Colonic mucosa (tissue), 4 donors: ENCODE measurements around the gene EIF4EBP2. TPM values are rescaled to one million over a fixed set of nuclear protein-coding genes. Genes with fewer than 3 reads are reported as not detected.

Source experiments
- DNase-seq: peaks from one replicate; pipeline ENCODE4 v3.0.0-alpha.2; 2020
- H3K27ac ChIP-seq: fragments of 200-600 bp; one replicate; pipeline ENCODE4 v1.8.0; 2021
- H3K27me3 ChIP-seq: fragments of 200-600 bp; one replicate; pipeline ENCODE4 v1.8.0; 2021
- H3K36me3 ChIP-seq: fragments of 200-600 bp; one replicate; pipeline ENCODE4 v1.8.0; 2021
- H3K4me1 ChIP-seq: fragments of 200-600 bp; one replicate; pipeline ENCODE4 v1.8.0; 2021; ENCODE audit warnings: mild to moderate bottlenecking
- H3K4me3 ChIP-seq: fragments of 200-600 bp; one replicate; pipeline ENCODE4 v1.8.0; 2021
- H3K9ac ChIP-seq, 2 donors: one replicate each; pipeline ENCODE4 v1.7.0; 2013; ENCODE audit warnings: control low read depth in 2 of 2, low read depth in 2 of 2, low read length in 2 of 2
- H3K9me3 ChIP-seq: fragments of 200-600 bp; one replicate; pipeline ENCODE4 v1.8.0; 2021
- intact Hi-C: fragments of 100-400 bp; cut with DNase I; formaldehyde crosslinking; loops from one replicate; pipeline ENCODE4 v1.14.1; 2022
- total RNA-seq, 2 donors: library from RNA; stranded (reverse); fragmentation: NEBNext Ultra II Directional in 1 of 2; extraction: Animal tissue kit (Norgen Biotek cat#: 25700) in 1 of 2; gene quantifications; one replicate each; pipeline ENCODE4 v1.2.1, GENCODE V29; 2021
- TF ChIP-seq, protein P1 (sequence below): fragments of 200-600 bp; IDR thresholded peaks from one replicate; pipeline ENCODE4 v1.8.0; 2022; ENCODE audit warnings: antibody characterized with exemption, mild to moderate bottlenecking
- donor health status: healthy.
- donor health status: DM: no; HTN: no; CAD: no.
- donor health status: DM: no; HTN: no; CAD: no.

The EIF4EBP2 gene
- total RNA-seq, 2 donors from 2014 or later: 77.1 to 77.7 TPM

- Histone ChIP-seq H3K4me1 (no peaks in the 10 kb centered on the region), H3K27me3 (no peaks in the 10 kb centered on the region), H3K9me3 (no peaks in the 10 kb centered on the region), H3K36me3 (no peaks in the 10 kb centered on the region), H3K9ac (no peak overlapping the region), H3K4me3 (no peak overlapping the region), H3K27ac (no peak overlapping the region)
- intact Hi-C loops: no loop called here
- no peak for DNase-seq
- TF ChIP-seq, protein P1, sequence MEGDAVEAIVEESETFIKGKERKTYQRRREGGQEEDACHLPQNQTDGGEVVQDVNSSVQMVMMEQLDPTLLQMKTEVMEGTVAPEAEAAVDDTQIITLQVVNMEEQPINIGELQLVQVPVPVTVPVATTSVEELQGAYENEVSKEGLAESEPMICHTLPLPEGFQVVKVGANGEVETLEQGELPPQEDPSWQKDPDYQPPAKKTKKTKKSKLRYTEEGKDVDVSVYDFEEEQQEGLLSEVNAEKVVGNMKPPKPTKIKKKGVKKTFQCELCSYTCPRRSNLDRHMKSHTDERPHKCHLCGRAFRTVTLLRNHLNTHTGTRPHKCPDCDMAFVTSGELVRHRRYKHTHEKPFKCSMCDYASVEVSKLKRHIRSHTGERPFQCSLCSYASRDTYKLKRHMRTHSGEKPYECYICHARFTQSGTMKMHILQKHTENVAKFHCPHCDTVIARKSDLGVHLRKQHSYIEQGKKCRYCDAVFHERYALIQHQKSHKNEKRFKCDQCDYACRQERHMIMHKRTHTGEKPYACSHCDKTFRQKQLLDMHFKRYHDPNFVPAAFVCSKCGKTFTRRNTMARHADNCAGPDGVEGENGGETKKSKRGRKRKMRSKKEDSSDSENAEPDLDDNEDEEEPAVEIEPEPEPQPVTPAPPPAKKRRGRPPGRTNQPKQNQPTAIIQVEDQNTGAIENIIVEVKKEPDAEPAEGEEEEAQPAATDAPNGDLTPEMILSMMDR: no peak
Observed at GRCh38 chr10:70364772-70365091, 39.2 kb upstream of the EIF4EBP2 start.

GRCh38 chr10:70367195-70367796 lies 36.6 kb upstream of the EIF4EBP2 start:
- Histone ChIP-seq H3K27me3 (no peaks in the 10 kb centered on the region), H3K9ac (no peak overlapping the region), H3K4me3 (no peak overlapping the region), H3K36me3 (no peaks in the 10 kb centered on the region), H3K27ac (no peak overlapping the region), H3K4me1 (no peaks in the 10 kb centered on the region), H3K9me3 (no peaks in the 10 kb centered on the region)
- DNase-seq: no peak
- TF ChIP-seq, protein P1: no peak
- intact Hi-C loops: no loop called here

DNA sequence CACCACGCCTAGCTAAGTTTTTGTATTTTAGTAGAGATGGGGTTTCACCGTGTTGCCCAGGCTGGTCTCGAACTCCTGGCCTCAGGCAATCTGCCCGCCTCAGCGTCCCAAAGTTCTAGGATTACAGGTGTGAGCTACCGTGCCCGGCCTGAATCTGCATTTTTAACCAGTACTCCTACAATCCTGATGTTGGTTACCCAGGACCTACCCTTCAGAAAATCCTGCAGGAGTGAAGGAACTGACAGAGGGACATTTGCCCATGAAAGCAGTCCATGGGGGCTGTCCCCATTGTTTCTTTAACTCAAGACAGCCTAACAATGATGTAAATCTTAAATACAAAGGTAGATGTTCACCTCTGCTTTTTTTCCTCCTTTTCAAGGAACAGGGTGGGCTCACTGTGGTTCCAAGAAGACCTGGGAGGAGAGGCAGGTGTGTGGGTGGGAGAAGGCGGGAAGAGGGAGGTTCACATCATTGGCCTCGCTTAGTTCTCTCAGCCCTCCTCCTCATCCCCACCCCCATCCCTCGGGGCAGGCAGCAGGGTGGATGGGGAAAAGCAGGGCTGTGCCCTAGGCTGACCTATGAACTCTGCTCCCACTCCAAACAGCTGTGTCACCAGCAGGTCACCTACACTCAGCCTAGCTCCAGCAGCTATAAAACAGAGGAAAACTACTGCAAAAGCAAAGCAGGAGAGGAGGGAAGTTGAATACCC lies 35.0 kb upstream of the EIF4EBP2 start:
- DNase-seq: no peak
- H3K9me3 ChIP-seq: no peaks in the 10 kb centered on the region
- no peaks in the 10 kb centered on the region for H3K27me3 ChIP-seq
- H3K27ac ChIP-seq: no peak overlapping the region
- no peaks in the 10 kb centered on the region for H3K4me1 ChIP-seq
- no peaks in the 10 kb centered on the region for H3K36me3 ChIP-seq
- intact Hi-C loops: no loop called here
- TF ChIP-seq, protein P1: no peak
- no peak overlapping the region for H3K9ac ChIP-seq
- H3K4me3 ChIP-seq: no peak overlapping the region

DNA sequence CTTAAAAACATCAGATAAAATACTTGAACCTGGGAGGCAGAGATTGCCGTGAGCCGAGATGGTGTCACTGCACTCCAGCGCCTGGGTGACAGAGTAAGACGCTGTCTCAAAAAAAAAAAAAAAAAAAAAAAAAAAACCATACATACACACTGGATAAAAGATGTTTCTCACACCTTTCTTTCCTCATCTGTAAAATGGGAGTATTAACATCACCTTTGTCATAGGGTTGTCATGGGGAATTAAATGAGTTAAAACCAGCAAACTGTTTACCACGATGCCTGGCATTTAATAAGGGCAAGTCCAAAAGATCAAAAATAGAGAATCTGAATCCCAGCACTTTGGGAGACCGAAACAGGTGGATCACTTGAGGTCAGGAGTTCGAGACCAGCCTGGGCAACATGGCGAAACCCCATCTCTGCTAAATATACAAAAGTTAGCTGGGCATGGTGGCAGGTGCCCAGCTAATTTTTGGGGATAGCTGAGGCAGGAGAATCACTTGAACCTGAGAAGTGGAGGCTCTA lies 34.4 kb upstream of the EIF4EBP2 start:
- Histone ChIP-seq H3K27ac (no peak overlapping the region), H3K4me1 (no peaks in the 10 kb centered on the region)

DNA sequence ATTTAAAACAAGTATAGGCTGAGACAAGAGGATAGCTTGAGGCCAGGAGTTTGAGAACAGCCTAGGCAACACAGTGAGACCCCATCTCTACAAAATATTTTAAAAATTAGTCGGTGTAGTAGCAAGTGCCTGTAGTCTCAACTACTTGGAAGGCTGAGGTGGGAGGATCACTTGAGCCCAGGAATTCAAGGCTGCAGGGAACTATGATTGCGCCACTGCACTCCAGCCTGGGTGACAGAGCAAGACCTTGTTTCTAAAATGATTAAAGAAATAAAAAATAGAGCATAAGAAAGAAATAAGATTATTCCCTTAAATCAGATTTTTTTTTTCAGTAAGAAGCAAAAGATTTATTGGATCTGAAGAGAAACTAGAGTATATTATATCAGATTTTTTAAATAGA lies 33.2 kb upstream of the EIF4EBP2 start:
- H3K27ac ChIP-seq: no peak overlapping the region
- no peaks in the 10 kb centered on the region for H3K27me3 ChIP-seq
- TF ChIP-seq, protein P1: no peak
- intact Hi-C loops: no loop called here
- no peaks in the 10 kb centered on the region for H3K36me3 ChIP-seq
- no peak overlapping the region for H3K4me3 ChIP-seq
- H3K9ac ChIP-seq: no peak overlapping the region
- no peaks in the 10 kb centered on the region for H3K9me3 ChIP-seq
- no peak for DNase-seq
- H3K4me1 ChIP-seq: no peaks in the 10 kb centered on the region

More for the DNA sequence above, 34.4 kb upstream of the EIF4EBP2 start:
- Histone ChIP-seq H3K9me3 (no peaks in the 10 kb centered on the region), H3K4me3 (no peak overlapping the region), H3K27me3 (no peaks in the 10 kb centered on the region), H3K36me3 (no peaks in the 10 kb centered on the region), H3K9ac (no peak overlapping the region)
- intact Hi-C loops: no loop called here
- DNase-seq: no peak
- TF ChIP-seq, protein P1: no peak
